ENCODE results near the gene HNMT.

Gene HNMT

DNA sequence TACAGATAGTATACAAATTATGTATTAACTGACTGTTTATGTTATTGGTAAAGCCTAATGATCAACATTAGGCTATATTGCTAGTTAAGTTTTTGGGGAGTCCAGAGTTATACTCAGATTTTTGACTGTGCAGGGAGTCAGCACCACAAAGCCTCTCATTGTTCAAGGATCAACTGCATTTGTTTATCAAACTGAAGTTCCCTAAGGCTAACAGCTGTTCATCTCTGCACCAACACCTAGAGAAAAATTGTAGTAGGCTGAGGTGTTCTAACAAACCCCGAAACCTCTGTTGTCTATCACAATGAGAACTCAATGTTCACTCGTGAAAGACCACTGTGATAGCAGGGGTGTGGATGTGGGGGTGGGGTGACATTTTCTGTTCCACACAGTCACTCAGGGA is 97.7 kb downstream of the HNMT start:
- no peak for DNase-seq

DNA sequence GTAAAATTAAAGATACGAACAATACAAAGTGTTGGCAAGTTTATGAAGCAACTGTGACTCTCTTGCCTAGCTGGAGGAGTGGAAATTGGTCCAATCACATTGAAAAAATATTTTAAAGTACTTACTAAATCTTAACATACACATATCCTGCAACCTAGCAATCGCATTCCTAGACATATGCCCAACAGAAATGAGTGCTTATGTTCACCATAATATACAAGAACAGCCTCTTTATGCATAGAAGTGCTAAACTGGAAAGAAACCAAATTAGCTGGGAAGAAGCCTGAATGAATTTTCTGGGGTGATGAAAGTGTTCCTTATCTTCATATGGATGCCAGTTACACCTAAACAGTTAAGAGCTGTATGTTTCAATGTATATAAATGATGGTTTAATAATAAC is 98.9 kb downstream of the HNMT start:
- no peak for DNase-seq
